ENCODE measurements around the gene PRR33.
"Not testable (repeated sequence)": the region's sequence is repeated elsewhere in the genome, so short reads cannot be mapped to it uniquely, and the experiment has no call there.

PRR33 gene

GRCh38 chr11:1875093-1875850 is 16.4 kb downstream of the PRR33 start:
- DNase-seq (ENCODE audit: low read depth), result no peak

GRCh38 chr11:1874441-1875092 is 17.1 kb downstream of the PRR33 start:
- DNase-seq (ENCODE audit: low read depth), result not testable (repeated sequence)

GRCh38 chr11:1873813-1874150 is 17.9 kb downstream of the PRR33 start:
- DNase-seq (ENCODE audit: low read depth), result not testable (repeated sequence)

GRCh38 chr11:1873048-1873812 is 18.5 kb downstream of the PRR33 start:
- DNase-seq (ENCODE audit: low read depth), result no peak

GRCh38 chr11:1872267-1872985 is 19.3 kb downstream of the PRR33 start:
- DNase-seq (ENCODE audit: low read depth), result no peak

- no peak for DNase-seq (ENCODE audit: low read depth)
Observed at GRCh38 chr11:1871531-1871930, 20.2 kb downstream of the PRR33 start.

- no peak for DNase-seq (ENCODE audit: low read depth)
Observed at GRCh38 chr11:1870721-1871466, 20.8 kb downstream of the PRR33 start.

GRCh38 chr11:1870326-1870696 is 21.4 kb downstream of the PRR33 start:
- DNase-seq (ENCODE audit: low read depth), result no peak

- no peak for DNase-seq (ENCODE audit: low read depth)
Observed at GRCh38 chr11:1869427-1870325, 22.0 kb downstream of the PRR33 start.

GRCh38 chr11:1868636-1869291 is 22.9 kb downstream of the PRR33 start:
- no peak for DNase-seq (ENCODE audit: low read depth)

- no peak for DNase-seq (ENCODE audit: low read depth)
Observed at GRCh38 chr11:1868056-1868635, 23.5 kb downstream of the PRR33 start.

- DNase-seq (ENCODE audit: low read depth), result no peak
Observed at GRCh38 chr11:1867381-1867780, 24.3 kb downstream of the PRR33 start.

GRCh38 chr11:1866776-1867175 is 24.9 kb downstream of the PRR33 start:
- DNase-seq (ENCODE audit: low read depth), result no peak

- DNase-seq (ENCODE audit: low read depth), result no peak
Observed at GRCh38 chr11:1866226-1866625, 25.5 kb downstream of the PRR33 start.

- DNase-seq (ENCODE audit: low read depth), result no peak
Observed at GRCh38 chr11:1864831-1865665, 26.6 kb downstream of the PRR33 start.

GRCh38 chr11:1864231-1864630 is 27.5 kb downstream of the PRR33 start:
- no peak for DNase-seq (ENCODE audit: low read depth)

GRCh38 chr11:1863352-1864216 is 28.1 kb downstream of the PRR33 start:
- DNase-seq (ENCODE audit: low read depth), result no peak

Measured in activated T-cell treated with anti-CD3 and anti-CD28 coated beads for 24 hours (primary cell).